ENCODE measurements around the gene IKBKE.

IKBKE gene

DNA sequence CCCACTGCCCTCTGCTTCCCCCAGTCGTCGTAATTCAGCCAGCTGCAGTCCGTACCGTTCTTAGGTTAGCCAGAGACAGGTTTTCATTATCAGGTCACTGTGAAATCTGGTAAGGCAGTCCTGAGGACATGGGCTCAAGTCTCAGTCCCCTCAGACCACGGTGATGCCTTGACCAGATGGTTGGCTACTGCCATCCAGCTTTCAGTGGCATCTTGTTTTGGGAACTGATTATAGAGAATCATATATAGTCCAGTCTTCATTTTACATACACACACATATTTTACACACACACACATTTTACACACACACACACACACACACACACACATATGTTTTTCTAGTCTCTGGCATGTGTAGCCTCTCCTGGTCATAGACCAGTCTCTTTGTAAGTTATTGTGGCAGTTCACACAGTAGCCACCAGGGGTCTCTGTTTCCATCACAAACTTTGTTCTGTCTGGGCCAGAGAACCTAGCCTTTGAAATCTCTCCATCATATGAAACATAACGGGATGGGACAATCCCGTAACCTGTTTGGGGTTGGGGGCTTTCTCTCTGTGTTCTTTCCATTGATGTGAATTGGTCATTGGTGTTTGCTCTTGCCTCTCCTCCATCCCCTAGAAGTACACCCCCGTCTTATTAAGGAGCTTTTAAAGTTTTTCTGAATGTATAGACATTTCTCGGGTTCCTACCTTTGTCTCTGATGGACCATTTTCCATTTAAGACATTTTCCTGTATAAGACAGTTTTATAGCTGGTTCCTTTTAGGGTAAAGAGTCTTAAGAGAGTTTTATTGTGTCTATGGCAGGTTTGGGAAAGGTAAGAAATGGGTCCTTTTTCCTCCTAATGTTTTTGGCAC, 8.4 kb upstream of the IKBKE start:
- H3K27ac ChIP-seq (ENCODE audit: poor library complexity, severe bottlenecking): no peak overlapping the region
- no peaks in the 10 kb centered on the region for H3K9me3 ChIP-seq (ENCODE audit: severe bottlenecking)
- TF ChIP-seq, protein P1, sequence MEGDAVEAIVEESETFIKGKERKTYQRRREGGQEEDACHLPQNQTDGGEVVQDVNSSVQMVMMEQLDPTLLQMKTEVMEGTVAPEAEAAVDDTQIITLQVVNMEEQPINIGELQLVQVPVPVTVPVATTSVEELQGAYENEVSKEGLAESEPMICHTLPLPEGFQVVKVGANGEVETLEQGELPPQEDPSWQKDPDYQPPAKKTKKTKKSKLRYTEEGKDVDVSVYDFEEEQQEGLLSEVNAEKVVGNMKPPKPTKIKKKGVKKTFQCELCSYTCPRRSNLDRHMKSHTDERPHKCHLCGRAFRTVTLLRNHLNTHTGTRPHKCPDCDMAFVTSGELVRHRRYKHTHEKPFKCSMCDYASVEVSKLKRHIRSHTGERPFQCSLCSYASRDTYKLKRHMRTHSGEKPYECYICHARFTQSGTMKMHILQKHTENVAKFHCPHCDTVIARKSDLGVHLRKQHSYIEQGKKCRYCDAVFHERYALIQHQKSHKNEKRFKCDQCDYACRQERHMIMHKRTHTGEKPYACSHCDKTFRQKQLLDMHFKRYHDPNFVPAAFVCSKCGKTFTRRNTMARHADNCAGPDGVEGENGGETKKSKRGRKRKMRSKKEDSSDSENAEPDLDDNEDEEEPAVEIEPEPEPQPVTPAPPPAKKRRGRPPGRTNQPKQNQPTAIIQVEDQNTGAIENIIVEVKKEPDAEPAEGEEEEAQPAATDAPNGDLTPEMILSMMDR (IDR thresholded peaks at IDR 0.05; ENCODE audit: poor library complexity, severe bottlenecking): peak; percentile 90
- H3K4me3 ChIP-seq (ENCODE audit: severe bottlenecking): no peak overlapping the region
- H3K36me3 ChIP-seq (ENCODE audit: low read depth): peaks cover 8% of the 10 kb centered on the region
- peaks cover 4% of the 10 kb centered on the region for H3K4me1 ChIP-seq (ENCODE audit: insufficient read depth, poor library complexity, severe bottlenecking)
- ATAC-seq (ENCODE audit: low read depth) (peak; percentile 71), DNase-seq (ENCODE audit: low spot score) (no peak)
- no peaks in the 10 kb centered on the region for H3K27me3 ChIP-seq (ENCODE audit: insufficient read depth, poor library complexity, severe bottlenecking)

DNA sequence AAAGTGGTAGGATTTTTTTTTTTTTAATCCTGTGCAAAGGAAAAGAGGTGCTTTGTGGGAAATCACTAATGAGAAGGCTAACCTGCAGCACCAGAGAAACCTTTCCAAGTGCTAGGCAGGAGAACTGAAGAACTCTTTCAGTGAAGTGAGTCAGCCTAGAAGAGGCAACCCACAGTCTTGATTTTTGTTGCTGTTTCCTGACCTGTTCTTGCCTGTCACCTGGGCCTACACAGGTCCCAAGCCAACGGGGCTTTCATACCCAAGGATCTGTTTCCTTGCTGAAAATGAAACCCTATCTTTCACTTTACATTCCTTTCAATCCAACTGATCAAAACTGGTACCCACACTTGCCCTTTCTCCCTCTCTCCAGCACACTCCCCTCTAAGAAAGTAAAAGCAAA, 7.1 kb upstream of the IKBKE start:
- no peaks in the 10 kb centered on the region for H3K9me3 ChIP-seq (ENCODE audit: severe bottlenecking)
- DNase-seq (ENCODE audit: low spot score) (no peak), ATAC-seq (ENCODE audit: low read depth) (no peak)
- H3K4me3 ChIP-seq (ENCODE audit: severe bottlenecking): no peak overlapping the region
- peaks cover 8% of the 10 kb centered on the region for H3K36me3 ChIP-seq (ENCODE audit: low read depth)
- no peaks in the 10 kb centered on the region for H3K27me3 ChIP-seq (ENCODE audit: insufficient read depth, poor library complexity, severe bottlenecking)
- H3K27ac ChIP-seq (ENCODE audit: poor library complexity, severe bottlenecking): no peak overlapping the region
- TF ChIP-seq, protein P1 (IDR thresholded peaks at IDR 0.05; ENCODE audit: poor library complexity, severe bottlenecking): no peak
- H3K4me1 ChIP-seq (ENCODE audit: insufficient read depth, poor library complexity, severe bottlenecking): no peaks in the 10 kb centered on the region

DNA sequence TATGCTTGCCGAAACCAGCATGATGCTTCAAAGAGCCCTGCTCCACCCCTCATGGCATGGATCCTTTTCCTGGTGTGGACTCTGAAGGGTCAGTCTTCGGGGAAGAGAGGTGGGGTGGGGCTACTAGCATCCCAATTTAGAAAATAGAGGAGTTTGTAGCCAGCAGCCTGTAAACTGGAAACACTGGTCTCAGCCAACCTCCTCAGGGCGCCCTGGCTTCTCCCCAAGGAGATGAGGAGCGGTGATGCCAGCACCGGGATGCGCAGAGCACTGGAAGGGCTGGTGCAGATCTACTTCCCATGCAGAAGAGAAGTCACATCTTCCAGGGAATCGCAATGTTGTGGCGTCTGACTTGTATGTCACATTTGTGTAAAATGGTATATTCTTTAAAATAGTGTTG, 6.4 kb upstream of the IKBKE start:
- DNase-seq (ENCODE audit: low spot score) (no peak), ATAC-seq (ENCODE audit: low read depth) (no peak)
- Histone ChIP-seq H3K36me3 (ENCODE audit: low read depth) (peaks cover 8% of the 10 kb centered on the region), H3K4me1 (ENCODE audit: insufficient read depth, poor library complexity, severe bottlenecking) (no peaks in the 10 kb centered on the region), H3K27me3 (ENCODE audit: insufficient read depth, poor library complexity, severe bottlenecking) (no peaks in the 10 kb centered on the region), H3K4me3 (ENCODE audit: severe bottlenecking) (no peak overlapping the region), H3K9me3 (ENCODE audit: severe bottlenecking) (no peaks in the 10 kb centered on the region), H3K27ac (ENCODE audit: poor library complexity, severe bottlenecking) (no peak overlapping the region)
- TF ChIP-seq, protein P1 (IDR thresholded peaks at IDR 0.05; ENCODE audit: poor library complexity, severe bottlenecking): no peak

DNA sequence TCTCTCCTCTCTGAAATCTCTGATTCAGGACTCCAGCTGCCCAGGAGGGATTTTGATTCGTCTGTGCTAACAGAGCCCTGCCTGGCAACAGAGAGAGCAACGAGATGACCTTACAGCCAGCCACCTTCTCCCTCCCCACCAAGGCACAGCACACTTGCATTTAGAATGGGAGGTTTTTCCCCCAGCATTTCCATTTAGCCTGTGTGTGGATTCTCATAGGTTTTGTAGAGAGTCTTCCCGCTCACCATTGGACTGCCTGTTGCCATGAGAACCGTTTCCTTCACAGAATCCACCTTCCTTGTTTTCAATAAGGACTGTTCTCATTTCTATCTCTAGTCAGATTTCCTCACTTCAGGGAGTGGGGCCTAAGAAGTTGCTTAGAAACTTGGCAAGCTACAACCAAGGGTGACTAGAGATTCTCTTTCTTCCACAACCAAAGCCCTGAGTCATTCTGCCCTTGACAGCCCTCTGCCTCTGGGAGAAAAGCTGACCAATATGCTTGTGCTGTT, 5.8 kb upstream of the IKBKE start:
- Histone ChIP-seq H3K36me3 (ENCODE audit: low read depth) (peaks cover 8% of the 10 kb centered on the region), H3K27ac (ENCODE audit: poor library complexity, severe bottlenecking) (no peak overlapping the region), H3K4me3 (ENCODE audit: severe bottlenecking) (no peak overlapping the region), H3K9me3 (ENCODE audit: severe bottlenecking) (no peaks in the 10 kb centered on the region), H3K27me3 (ENCODE audit: insufficient read depth, poor library complexity, severe bottlenecking) (no peaks in the 10 kb centered on the region), H3K4me1 (ENCODE audit: insufficient read depth, poor library complexity, severe bottlenecking) (peaks cover 4% of the 10 kb centered on the region)
- ATAC-seq (ENCODE audit: low read depth): peak; percentile 28; the same call in 2 of the 3 replicates
- TF ChIP-seq, protein P1 (IDR thresholded peaks at IDR 0.05; ENCODE audit: poor library complexity, severe bottlenecking): no peak
- DNase-seq (ENCODE audit: low spot score): no peak

DNA sequence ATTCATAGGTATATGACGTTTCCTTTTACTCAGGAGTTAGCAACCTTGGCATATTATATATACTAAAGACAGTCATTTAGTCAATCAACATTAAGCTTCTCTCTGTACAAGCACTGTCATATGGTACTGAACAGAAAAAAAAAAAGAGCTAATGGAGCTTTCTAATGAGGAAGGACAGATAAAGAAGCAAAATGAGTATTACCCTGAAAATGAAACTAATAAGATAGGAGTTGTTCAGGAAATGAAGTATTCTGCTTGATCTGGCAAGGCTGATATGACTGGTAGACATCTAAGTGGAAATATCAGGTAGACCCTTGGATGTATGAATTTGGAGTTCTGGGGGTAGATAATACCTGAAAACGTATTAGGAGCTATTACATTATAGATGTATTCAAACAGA, 4.3 kb upstream of the IKBKE start:
- TF ChIP-seq, protein P1 (IDR thresholded peaks at IDR 0.05; ENCODE audit: poor library complexity, severe bottlenecking): no peak
- Histone ChIP-seq H3K4me3 (ENCODE audit: severe bottlenecking) (no peak overlapping the region), H3K27ac (ENCODE audit: poor library complexity, severe bottlenecking) (no peak overlapping the region), H3K4me1 (ENCODE audit: insufficient read depth, poor library complexity, severe bottlenecking) (peaks cover 11% of the 10 kb centered on the region), H3K9me3 (ENCODE audit: severe bottlenecking) (no peaks in the 10 kb centered on the region), H3K27me3 (ENCODE audit: insufficient read depth, poor library complexity, severe bottlenecking) (no peaks in the 10 kb centered on the region), H3K36me3 (ENCODE audit: low read depth) (peaks cover 8% of the 10 kb centered on the region)
- DNase-seq (ENCODE audit: low spot score): no peak
- ATAC-seq (ENCODE audit: low read depth): no peak
